Measurements from ENCODE around the gene RNF180. TPM values are rescaled to one million over a fixed set of nuclear protein-coding genes. Genes with fewer than 3 reads are reported as not detected.
"Not testable (repeated sequence)": the region's sequence is repeated elsewhere in the genome, so short reads cannot be mapped to it uniquely, and the experiment has no call there.

The RNF180 gene
- total RNA-seq, 2 experiments from 2014 or later, result 0.21 TPM; not detected in 1

DNA sequence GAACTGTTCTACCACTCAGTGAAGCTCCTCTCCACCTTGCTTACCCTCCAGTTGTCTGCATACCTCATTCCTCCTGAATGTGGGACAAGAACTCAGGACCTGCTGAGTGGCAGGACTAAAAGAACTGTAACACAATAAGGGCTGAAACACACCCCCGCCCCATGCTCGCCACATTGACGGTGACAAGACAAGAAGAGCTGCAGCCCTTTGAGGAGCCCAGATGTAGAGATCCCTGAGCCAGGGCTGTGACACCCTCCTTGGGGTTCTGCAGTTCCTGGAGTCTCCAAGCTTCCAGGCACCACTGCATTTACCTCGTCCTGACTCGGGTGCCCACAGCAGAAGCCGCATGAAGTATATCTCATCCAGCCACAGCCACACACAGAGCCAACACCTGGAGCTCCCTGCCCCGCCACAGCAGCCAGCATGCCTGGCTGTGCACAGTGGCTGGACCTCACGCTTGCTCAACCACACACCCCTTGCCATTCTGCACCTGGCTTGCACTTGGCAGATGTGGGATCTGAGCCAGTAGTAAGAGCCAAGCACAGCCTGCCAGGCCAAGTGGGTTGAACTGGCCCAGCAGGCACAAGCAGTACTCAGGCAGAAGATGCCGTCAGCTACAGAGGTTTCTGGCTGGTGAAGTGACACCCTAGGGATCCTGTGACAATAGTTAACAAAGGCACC lies 166.1 kb downstream of the RNF180 start:
- Mint-ChIP-seq H3K36me3 (ENCODE audit: low read depth) (no peaks in the 10 kb centered on the region), H3K4me3 (no peak overlapping the region), H3K27ac (no peak overlapping the region), H3K27me3 (no peaks in the 10 kb centered on the region), H3K4me1 (no peaks in the 10 kb centered on the region), H3K9me3 (ENCODE audit: low read depth) (peaks cover 10% of the 10 kb centered on the region)
- DNase-seq (no peak), ATAC-seq (no peak)
- CTCF ChIA-PET, result no interaction called here
- intact Hi-C loops (cut with DNase I, micrococcal nuclease), result no loop called here
- POLR2A ChIA-PET, result no interaction called here

DNA sequence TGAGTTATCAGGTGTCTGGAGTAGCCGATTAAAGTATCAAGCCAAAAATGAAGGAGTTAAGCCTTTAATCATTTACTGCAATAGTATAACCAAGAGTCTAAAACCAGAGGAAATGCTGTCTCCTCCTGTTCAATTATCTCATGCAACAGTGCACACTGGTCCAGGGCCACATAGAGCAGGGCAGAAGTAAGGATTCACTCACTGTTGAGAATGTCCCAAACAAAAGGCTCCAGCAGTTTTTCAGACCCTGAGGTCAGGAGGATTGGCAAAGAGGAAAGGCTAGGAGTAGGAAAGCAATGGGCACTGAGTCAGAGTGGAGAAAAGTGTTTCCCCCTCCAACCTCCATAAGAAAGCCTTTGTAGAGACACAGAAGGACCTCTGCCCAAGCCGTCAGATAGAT lies 168.2 kb downstream of the RNF180 start:
- no peak for ATAC-seq
- no peak overlapping the region for H3K27ac Mint-ChIP-seq
- H3K4me1 Mint-ChIP-seq, result no peaks in the 10 kb centered on the region
- intact Hi-C loops (cut with DNase I, micrococcal nuclease), result no loop called here
- no peaks in the 10 kb centered on the region for H3K27me3 Mint-ChIP-seq
- H3K36me3 Mint-ChIP-seq (ENCODE audit: low read depth), result no peaks in the 10 kb centered on the region
- H3K9me3 Mint-ChIP-seq (ENCODE audit: low read depth), result peaks cover 5% of the 10 kb centered on the region
- no peak for DNase-seq
- ChIA-PET CTCF (no interaction called here), POLR2A (no interaction called here)
- H3K4me3 Mint-ChIP-seq, result no peak overlapping the region

DNA sequence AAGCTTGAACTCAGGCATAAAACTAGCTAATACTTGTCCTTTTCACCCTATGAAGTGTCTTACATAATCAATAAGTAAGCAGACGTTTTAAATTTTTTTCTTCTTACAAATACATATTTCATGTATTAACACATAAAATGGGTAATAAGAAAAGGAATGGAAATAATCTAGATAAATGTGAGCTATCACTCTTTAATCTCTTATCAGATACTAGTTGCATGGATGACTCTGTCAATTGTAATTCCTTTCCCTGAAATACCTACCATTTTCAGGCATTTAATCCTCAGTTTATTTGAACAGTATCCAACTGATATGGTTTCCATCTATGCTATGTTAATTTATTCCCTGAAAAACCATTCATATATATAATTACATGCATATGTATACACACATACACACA lies 174.1 kb downstream of the RNF180 start:
- ATAC-seq (no peak), DNase-seq (no peak)
- CTCF ChIA-PET, result interaction anchor here (0.6 kb wide), 2 partner anchors 365 to 1279 kb away, joined by 3 read pairs; no protein-coding TSS in a partner anchor
- Mint-ChIP-seq H3K27me3 (no peaks in the 10 kb centered on the region), H3K9me3 (ENCODE audit: low read depth) (peaks cover 5% of the 10 kb centered on the region), H3K36me3 (ENCODE audit: low read depth) (no peaks in the 10 kb centered on the region), H3K27ac (no peak overlapping the region), H3K4me3 (no peak overlapping the region), H3K4me1 (no peaks in the 10 kb centered on the region)
- intact Hi-C loops (cut with DNase I, micrococcal nuclease), result no loop called here
- POLR2A ChIA-PET, result no interaction called here

DNA sequence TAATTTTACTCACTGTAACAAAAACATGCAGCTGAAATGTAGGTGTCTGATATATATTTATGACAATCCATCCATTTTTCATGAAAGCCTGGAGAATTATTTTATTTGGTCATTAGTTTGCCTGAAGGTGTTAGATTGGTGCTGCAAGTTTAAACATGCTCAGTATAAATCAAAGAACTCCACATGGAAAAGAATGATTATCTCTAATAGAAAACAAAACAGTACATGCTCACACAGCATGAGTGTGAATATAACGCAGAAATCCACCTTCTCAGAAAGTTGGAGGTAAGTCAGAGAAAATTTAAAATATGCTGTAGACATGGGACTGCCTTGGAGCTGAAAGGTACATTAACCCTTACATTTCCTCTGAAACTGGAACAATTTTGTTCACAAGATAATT lies 174.7 kb downstream of the RNF180 start:
- ChIA-PET CTCF (interaction anchor here (0.6 kb wide), 1 partner anchor 364 kb away, joined by 3 read pairs; no protein-coding TSS in a partner anchor), POLR2A (no interaction called here)
- ATAC-seq (no peak), DNase-seq (no peak)
- Mint-ChIP-seq H3K9me3 (ENCODE audit: low read depth) (peaks cover 5% of the 10 kb centered on the region), H3K36me3 (ENCODE audit: low read depth) (no peaks in the 10 kb centered on the region), H3K4me3 (no peak overlapping the region), H3K27me3 (no peaks in the 10 kb centered on the region), H3K27ac (no peak overlapping the region), H3K4me1 (no peaks in the 10 kb centered on the region)
- intact Hi-C loops (cut with DNase I, micrococcal nuclease), result no loop called here

DNA sequence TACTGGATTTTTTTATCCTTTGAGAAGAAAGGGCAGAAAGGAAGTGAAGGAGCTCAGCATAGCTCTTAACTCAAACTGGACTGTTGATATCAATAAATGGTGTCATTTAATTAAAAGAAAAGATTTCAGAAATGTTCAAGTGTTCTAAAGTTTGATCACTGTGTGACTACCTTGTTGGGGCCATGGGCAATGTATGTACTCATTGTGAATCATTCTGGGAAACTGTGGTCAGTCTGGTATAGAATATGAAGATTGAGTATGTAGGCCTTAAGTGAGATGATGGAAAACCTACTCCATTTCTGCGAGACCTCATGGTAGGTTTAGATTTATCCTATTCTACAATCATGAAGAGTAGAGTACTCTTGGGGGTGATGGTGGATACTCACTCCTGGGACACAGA lies 175.7 kb downstream of the RNF180 start:
- no peak for ATAC-seq
- H3K27ac Mint-ChIP-seq, result no peak overlapping the region
- peaks cover 5% of the 10 kb centered on the region for H3K9me3 Mint-ChIP-seq (ENCODE audit: low read depth)
- no peak for DNase-seq
- ChIA-PET CTCF (no interaction called here), POLR2A (no interaction called here)
- no peaks in the 10 kb centered on the region for H3K36me3 Mint-ChIP-seq (ENCODE audit: low read depth)
- no peaks in the 10 kb centered on the region for H3K27me3 Mint-ChIP-seq
- intact Hi-C loops (cut with DNase I, micrococcal nuclease), result no loop called here
- no peak overlapping the region for H3K4me3 Mint-ChIP-seq
- H3K4me1 Mint-ChIP-seq, result no peaks in the 10 kb centered on the region

DNA sequence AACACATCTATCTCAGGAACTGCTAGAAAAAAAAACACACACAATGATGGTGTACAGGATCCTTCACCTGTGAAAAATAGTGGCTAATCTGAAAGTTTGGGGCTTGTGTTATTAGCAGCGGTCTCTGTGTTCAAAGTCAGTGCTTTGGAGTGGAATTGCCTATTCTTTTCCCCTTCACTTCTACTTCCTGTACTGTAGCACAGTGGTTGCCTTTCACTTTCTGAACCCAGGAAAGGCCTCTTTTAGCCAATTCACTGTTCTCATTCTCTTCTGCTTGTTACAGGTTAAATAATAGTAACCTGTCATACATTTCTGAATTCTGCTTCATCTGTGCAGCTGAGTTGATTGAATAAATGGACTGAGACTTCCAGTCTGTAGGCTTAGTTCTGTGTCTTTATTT lies 178.9 kb downstream of the RNF180 start:
- Mint-ChIP-seq H3K27me3 (no peaks in the 10 kb centered on the region), H3K4me3 (no peak overlapping the region), H3K4me1 (no peaks in the 10 kb centered on the region), H3K36me3 (ENCODE audit: low read depth) (no peaks in the 10 kb centered on the region), H3K9me3 (ENCODE audit: low read depth) (peaks cover 5% of the 10 kb centered on the region), H3K27ac (no peak overlapping the region)
- intact Hi-C loops (cut with DNase I, micrococcal nuclease), result no loop called here
- ATAC-seq (no peak), DNase-seq (no peak)
- CTCF ChIA-PET, result no interaction called here
- POLR2A ChIA-PET, result no interaction called here

DNA sequence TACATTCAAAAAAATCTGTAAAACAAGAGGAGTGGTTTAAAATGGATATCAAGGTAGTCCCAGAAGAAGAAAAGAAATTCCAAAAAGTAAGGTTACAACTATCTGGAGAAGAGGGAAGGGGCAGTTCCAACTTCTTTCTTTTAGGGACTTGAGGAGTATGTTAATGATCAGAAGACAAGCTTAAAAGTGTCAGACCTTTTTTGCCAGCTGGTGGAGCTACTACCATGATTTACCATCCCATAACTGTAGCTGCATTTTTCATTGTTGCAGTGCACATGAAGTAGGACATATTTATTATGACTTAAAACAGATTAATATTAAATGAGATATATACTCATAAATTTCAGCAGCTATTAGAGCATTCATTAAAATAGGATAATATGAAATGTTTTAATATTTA lies 181.7 kb downstream of the RNF180 start:
- intact Hi-C loops (cut with DNase I, micrococcal nuclease), result no loop called here
- Mint-ChIP-seq H3K27ac (no peak overlapping the region), H3K4me3 (no peak overlapping the region), H3K27me3 (no peaks in the 10 kb centered on the region), H3K9me3 (ENCODE audit: low read depth) (peaks cover 8% of the 10 kb centered on the region), H3K4me1 (no peaks in the 10 kb centered on the region), H3K36me3 (ENCODE audit: low read depth) (no peaks in the 10 kb centered on the region)
- DNase-seq (no peak), ATAC-seq (no peak)
- CTCF ChIA-PET, result no interaction called here
- POLR2A ChIA-PET, result no interaction called here

DNA sequence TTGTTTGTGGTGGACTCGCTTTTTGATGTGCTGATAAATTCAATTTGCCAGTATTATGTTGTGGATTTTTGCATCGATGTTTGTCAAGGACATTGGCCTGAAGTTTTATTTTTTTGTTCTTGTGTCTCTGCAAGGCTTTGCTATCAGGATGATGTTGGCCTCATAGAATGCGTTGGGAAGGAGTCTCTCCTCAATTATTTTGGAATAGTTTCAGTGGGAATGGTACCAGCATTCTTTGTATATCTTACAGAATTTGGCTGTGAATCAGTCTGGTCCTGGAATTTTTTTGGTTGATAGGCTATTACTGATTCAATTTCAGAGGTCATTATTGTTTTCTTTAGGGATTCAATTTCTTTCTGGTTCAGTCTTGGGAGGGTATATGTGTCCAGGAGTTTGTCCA lies 198.8 kb downstream of the RNF180 start:
- Mint-ChIP-seq H3K36me3 (ENCODE audit: low read depth) (no peaks in the 10 kb centered on the region), H3K27me3 (no peaks in the 10 kb centered on the region), H3K27ac (no peak overlapping the region), H3K4me3 (no peak overlapping the region), H3K9me3 (ENCODE audit: low read depth) (peaks cover 16% of the 10 kb centered on the region), H3K4me1 (no peaks in the 10 kb centered on the region)
- ChIA-PET POLR2A (no interaction called here), CTCF (no interaction called here)
- DNase-seq (no peak), ATAC-seq (no peak)
- intact Hi-C loops (cut with DNase I, micrococcal nuclease), result no loop called here

DNA sequence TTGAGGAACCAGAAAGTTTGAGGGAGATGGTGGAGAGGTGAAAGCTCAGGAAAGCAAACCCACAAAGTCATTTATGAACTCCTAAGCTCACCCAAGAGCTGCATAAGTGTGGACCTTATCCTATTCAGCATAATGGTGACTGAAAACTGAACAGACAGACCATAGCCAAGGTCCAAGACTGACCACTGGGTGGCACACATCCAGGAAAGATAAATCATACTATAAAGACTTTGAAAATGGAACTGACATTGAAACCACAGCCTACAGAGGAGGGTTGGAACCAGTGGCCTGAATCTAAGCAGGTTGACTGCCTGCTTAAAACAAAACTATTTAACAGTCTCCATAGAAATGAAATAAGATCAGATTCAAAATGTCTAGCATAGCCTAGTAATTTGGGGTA lies 219.1 kb downstream of the RNF180 start:
- CTCF ChIA-PET, result no interaction called here
- Mint-ChIP-seq H3K4me3 (no peak overlapping the region), H3K27me3 (no peaks in the 10 kb centered on the region), H3K27ac (no peak overlapping the region), H3K36me3 (ENCODE audit: low read depth) (no peaks in the 10 kb centered on the region), H3K9me3 (ENCODE audit: low read depth) (peaks cover 9% of the 10 kb centered on the region), H3K4me1 (no peaks in the 10 kb centered on the region)
- intact Hi-C loops (cut with DNase I, micrococcal nuclease), result no loop called here
- no peak for ATAC-seq
- POLR2A ChIA-PET, result no interaction called here
- DNase-seq, result peak; percentile 3

DNA sequence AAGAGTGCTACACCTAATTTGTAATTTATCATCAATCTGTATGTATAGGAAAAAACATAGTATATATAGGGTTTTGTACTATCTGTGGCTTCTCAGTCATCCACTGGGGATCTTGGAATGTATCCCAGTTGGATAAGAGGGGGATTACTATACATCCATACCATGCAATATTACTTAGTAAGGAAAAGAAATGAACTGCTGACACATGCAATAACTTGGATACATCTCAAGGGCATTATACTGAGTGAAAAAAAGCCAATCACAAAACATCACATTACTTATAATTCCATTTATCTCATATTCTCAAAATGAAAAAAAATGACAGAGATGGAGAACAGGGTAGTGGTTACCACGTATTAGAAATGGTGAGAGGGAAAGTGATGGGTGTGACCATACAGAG lies 231.9 kb downstream of the RNF180 start:
- H3K4me3 Mint-ChIP-seq, result no peak overlapping the region
- no peaks in the 10 kb centered on the region for H3K27me3 Mint-ChIP-seq
- ChIA-PET POLR2A (no interaction called here), CTCF (no interaction called here)
- ATAC-seq, result no peak
- intact Hi-C loops (cut with DNase I, micrococcal nuclease), result no loop called here
- peaks cover 13% of the 10 kb centered on the region for H3K9me3 Mint-ChIP-seq (ENCODE audit: low read depth)
- no peaks in the 10 kb centered on the region for H3K4me1 Mint-ChIP-seq
- no peak overlapping the region for H3K27ac Mint-ChIP-seq
- no peak for DNase-seq
- H3K36me3 Mint-ChIP-seq (ENCODE audit: low read depth), result no peaks in the 10 kb centered on the region

DNA sequence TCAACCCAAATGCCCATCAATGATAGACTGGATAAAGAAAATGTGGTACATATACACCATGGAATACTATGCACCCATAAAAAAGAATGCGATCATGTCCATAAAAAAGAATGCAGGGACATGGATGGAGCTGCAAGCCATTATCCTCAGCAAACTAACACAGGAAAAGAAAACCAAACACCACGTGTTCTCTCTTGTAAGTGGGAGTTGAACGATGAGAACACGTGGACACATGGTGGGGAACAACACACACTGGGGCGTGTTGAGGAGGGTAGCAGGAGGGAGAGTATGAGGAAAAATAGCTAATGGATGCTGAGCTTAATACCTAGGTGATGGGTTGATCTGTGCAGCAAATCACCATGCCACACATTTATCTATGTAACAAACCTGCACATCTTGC lies 233.1 kb downstream of the RNF180 start:
- intact Hi-C loops (cut with DNase I, micrococcal nuclease); POLR2A ChIA-PET; H3K27ac Mint-ChIP-seq; H3K4me1 Mint-ChIP-seq; H3K27me3 Mint-ChIP-seq; H3K4me3 Mint-ChIP-seq; DNase-seq; ATAC-seq; H3K36me3 Mint-ChIP-seq (ENCODE audit: low read depth): not testable (repeated sequence)
- peaks cover 13% of the 10 kb centered on the region for H3K9me3 Mint-ChIP-seq (ENCODE audit: low read depth)
- CTCF ChIA-PET, result interaction anchor here (0.7 to 1.0 kb wide), 2 partner anchors 24 to 168 kb away, joined by 3 read pairs; no protein-coding TSS in a partner anchor

DNA sequence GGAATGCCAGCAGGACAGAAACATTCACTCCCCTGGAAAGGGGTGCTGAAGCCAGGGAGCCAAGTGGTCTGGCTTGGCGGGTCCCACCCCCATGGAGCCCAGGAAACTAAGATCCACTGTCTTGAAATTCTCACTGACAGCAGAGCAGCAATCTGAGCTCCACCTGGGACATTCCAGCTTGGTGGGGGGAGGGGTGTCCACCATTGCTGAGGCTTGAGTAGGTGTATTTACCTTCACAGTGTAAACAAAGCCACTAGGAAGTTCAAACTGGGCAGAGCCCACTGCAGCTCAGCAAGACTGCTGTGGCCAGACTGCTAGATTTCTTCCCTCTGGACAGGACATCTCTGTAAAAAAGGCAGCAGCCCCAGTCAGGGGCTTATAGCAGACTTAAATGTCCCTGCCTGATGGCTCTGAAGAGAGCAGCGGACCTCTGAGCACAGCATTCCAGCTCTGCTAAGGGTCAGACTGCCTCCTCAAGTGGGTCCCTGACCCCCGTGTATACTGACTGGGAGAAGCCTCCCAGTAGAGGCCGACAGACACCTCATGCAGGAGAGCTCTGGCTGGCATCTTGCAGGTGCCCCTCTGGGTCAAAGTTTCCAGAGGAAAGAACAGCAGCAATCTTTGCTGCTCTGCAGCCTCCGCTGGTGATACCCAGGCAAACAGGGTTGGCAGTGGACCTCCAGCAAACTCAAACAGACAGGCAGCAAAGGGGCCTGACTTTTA lies 241.6 kb downstream of the RNF180 start:
- DNase-seq; H3K27me3 Mint-ChIP-seq; POLR2A ChIA-PET; H3K27ac Mint-ChIP-seq; H3K36me3 Mint-ChIP-seq (ENCODE audit: low read depth); H3K4me3 Mint-ChIP-seq; ATAC-seq; H3K4me1 Mint-ChIP-seq; intact Hi-C loops (cut with DNase I, micrococcal nuclease): not testable (repeated sequence)
- peaks cover 13% of the 10 kb centered on the region for H3K9me3 Mint-ChIP-seq (ENCODE audit: low read depth)
- CTCF ChIA-PET, result interaction anchor here (0.6 kb wide), 1 partner anchor 14 kb away, joined by 3 read pairs; no protein-coding TSS in a partner anchor

All from activated CD4-positive, alpha-beta T cell treated with anti-CD3 and anti-CD28 coated beads for 36 hours (primary cell).